HCT116 (cell line): ENCODE data around the gene UTS2R.

ENCODE experiments used
- CTCF ChIP-seq, 3 experiments: fragments of 200-600 bp in 1 of 3; sonication (generic) in 1 of 3; IDR thresholded peaks in 2 of 3; conservative IDR thresholded peaks in 1 of 3; 2 replicates each; pipeline ENCODE4 v1.5.1; 2012 to 2017; ENCODE audit warnings: low read depth in 2 of 3, low read length in 2 of 3, antibody characterized with exemption in 1 of 3, borderline replicate concordance in 1 of 3, control low read depth in 1 of 3, mild to moderate bottlenecking in 1 of 3, mixed read lengths in 1 of 3, mixed run types in 1 of 3, moderate library complexity in 1 of 3; ENCODE audit not compliant: insufficient read depth in 1 of 3
- EZH2 ChIP-seq: fragments of 200-600 bp; sonication (generic); IDR thresholded peaks from 2 replicates; pipeline ENCODE4 v1.6.1; 2017; ENCODE audit warnings: antibody characterized with exemption, mixed run types
- EZH2phosphoT487 ChIP-seq: fragments of 200-600 bp; IDR thresholded peaks from 2 replicates; pipeline ENCODE4 v1.6.1; 2018; ENCODE audit warnings: antibody characterized with exemption, borderline replicate concordance
- MAX ChIP-seq: IDR thresholded peaks from 2 replicates; pipeline ENCODE4 v1.6.1; 2012
- POLR2A ChIP-seq: IDR thresholded peaks from 2 replicates; pipeline ENCODE4 v1.7.0; 2011; ENCODE audit warnings: borderline replicate concordance; ENCODE audit not compliant: insufficient read depth, insufficient read length; ENCODE audit errors: extremely low read depth
- POLR2AphosphoS5 ChIP-seq: IDR thresholded peaks from 2 replicates; pipeline ENCODE4 v1.6.1; 2011; ENCODE audit warnings: mild to moderate bottlenecking, low read depth, low read length, moderate library complexity
- RAD21 ChIP-seq: IDR thresholded peaks from 2 replicates; pipeline ENCODE4 v1.6.1; 2012; ENCODE audit warnings: low read depth, mild to moderate bottlenecking
- TCF7L2 ChIP-seq: IDR thresholded peaks from 2 replicates; pipeline ENCODE4 v1.7.0; 2011; ENCODE audit warnings: borderline replicate concordance, inconsistent platforms; ENCODE audit not compliant: insufficient read depth, insufficient read length; ENCODE audit errors: extremely low read depth
- ZNF274 ChIP-seq: fragments of 200-500 bp; sonication (Bioruptor generic); IDR thresholded peaks from 2 replicates; pipeline ENCODE4 v1.6.1; 2014; ENCODE audit warnings: mild to moderate bottlenecking, low read depth, low read length, inconsistent platforms

GRCh38 chr17:82356845-82357355 lies 14.7 kb upstream of the UTS2R start:
- TF ChIP-seq MAX (no peak), RAD21 (no peak), ZNF274 (no peak), EZH2phosphoT487 (no peak), POLR2A (no peak), CTCF (IDR thresholded peaks at IDR 0.05 in 2 of 3, conservative IDR thresholded peaks at IDR 0.05 in 1 of 3; ENCODE audit: borderline replicate concordance in 1 of 3, insufficient read depth in 1 of 3, low read depth in 2 of 3, low read length in 2 of 3) (no peak), POLR2AphosphoS5 (no peak), TCF7L2 (no peak), EZH2 (no peak)
